ENCODE results near the gene TEKT5. TPM values are rescaled to one million over a fixed set of nuclear protein-coding genes. Genes with fewer than 3 reads are reported as not detected.

TEKT5 gene
- total and polyA plus RNA-seq, 9 of the 15 experiments (the other 6 are each of a cell fraction or from before 2014, with no cell fraction given) = 0.10 to 0.19 TPM; not detected in 7

DNA sequence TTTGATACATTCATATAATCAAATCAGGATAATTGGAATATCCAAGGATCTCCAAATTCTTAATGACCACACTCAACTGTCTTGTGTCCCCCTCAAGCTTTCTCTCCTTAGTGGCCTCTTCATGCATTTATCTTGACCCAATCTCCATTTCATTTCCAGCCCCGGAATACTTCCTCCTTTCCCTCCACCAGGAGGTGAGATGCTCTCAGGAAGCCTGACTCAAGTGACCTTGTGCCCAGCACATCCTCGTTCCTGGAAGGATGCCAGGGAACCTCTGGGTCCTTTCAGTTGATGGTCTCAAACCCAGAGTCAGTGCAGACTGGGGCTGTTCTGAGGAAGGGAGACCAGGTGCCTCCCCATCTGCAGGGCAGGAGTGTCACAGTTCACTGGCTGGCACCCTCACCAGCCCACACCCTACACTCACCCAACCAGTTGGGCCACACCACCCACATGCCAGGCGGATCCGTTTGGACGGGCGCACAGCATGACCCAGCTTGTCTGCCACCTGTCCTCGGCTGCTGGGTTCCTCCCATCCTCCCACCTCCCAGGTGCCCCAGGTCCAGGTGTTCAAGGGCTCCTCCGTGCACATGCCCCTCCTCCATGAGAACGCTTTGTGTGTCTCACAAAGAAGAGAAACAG lies 100.3 kb downstream of the TEKT5 start:
- in situ Hi-C loops (cut with MboI) = no loop called here
- no peak for FAIRE-seq
- Histone ChIP-seq H3K27ac (ENCODE audit: extremely low read depth, low read depth, low read length) (no peak overlapping the region), H3K79me2 (ENCODE audit: control insufficient read depth, insufficient read depth, low read length) (no peaks in the 10 kb centered on the region), H3K4me3 (no peak overlapping the region), H3K27me3 (ENCODE audit: control insufficient read depth in 2 of 2, insufficient read depth in 2 of 2, low read length in 2 of 2) (peaks cover 24 to 63% of the 10 kb centered on the region in 2 experiments), H3K36me3 (ENCODE audit: control insufficient read depth, insufficient read depth, low read length) (no peaks in the 10 kb centered on the region), H3K9me1 (ENCODE audit: control insufficient read depth, insufficient read depth, low read length) (no peaks in the 10 kb centered on the region), H2AFZ (ENCODE audit: low read depth, low read length) (no peak overlapping the region), H3K9me3 (replicated peaks; ENCODE audit: control insufficient read depth, insufficient read depth, low read depth, low read length) (no peaks in the 10 kb centered on the region), H3K4me2 (ENCODE audit: insufficient read depth, low read length) (no peak overlapping the region), H4K20me1 (replicated peaks; ENCODE audit: control insufficient read depth, insufficient read depth, low read length) (peaks cover 9% of the 10 kb centered on the region; the same call in 1 of the 2 replicates), H3K4me1 (replicated peaks in 1 of 2; ENCODE audit: control insufficient read depth in 2 of 2, insufficient read depth in 2 of 2, low read length in 2 of 2) (no peaks in the 10 kb centered on the region), H3K9ac (ENCODE audit: insufficient read depth in 1 of 2, low read depth in 2 of 2, low read length in 2 of 2) (no peak overlapping the region)
- intact Hi-C loops (cut with micrococcal nuclease) = no loop called here
- ChIA-PET POLR2A (no interaction called here), CTCF (ENCODE audit: low intra/inter-chr PET ratio) (no interaction called here)
- ATAC-seq = no peak
- TF ChIP-seq POLR2AphosphoS2 (IDR thresholded peaks at IDR 0.05; ENCODE audit: low read length) (no peak), NFIC (IDR thresholded peaks at IDR 0.05) (peak; percentile 56)
- WGBS (ENCODE audit: insufficient coverage, low coverage, missing lambda C conversion rate) = under 1% methylated on average over 9 of the region's 9 CpGs
- no TSS peak for BruUV-seq (replicated peaks)
- no peak for DNase-seq (ENCODE audit: extremely low read depth in 1 of 4, low spot score in 3 of 4)

DNA sequence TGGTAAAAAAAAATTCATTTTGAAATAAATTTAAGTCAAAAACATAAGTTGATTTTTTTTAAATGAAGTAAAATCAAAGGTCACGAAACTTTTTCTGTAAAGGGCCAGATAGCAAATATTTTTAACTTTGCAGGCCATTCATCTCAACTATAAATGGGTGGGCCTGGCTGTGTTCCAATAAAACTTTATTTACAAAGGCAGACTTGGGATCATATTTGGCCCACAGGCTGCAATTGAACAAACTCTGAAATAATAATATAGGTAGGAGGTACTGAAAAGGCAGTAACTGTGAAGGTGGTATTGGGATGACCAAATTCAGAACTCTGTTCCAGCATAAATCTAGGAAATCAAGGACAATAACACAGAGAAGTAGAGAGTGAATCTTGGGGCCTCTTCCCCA lies 102.1 kb downstream of the TEKT5 start:
- ATAC-seq = no peak

More for the DNA sequence above, 102.1 kb downstream of the TEKT5 start:
- in situ Hi-C loops (cut with MboI) (no loop called here), intact Hi-C loops (cut with micrococcal nuclease) (no loop called here)
- Histone ChIP-seq H3K9me3 (replicated peaks; ENCODE audit: control insufficient read depth, insufficient read depth, low read depth, low read length) (no peaks in the 10 kb centered on the region), H3K36me3 (ENCODE audit: control insufficient read depth, insufficient read depth, low read length) (no peaks in the 10 kb centered on the region), H2AFZ (ENCODE audit: low read depth, low read length) (no peak overlapping the region), H3K79me2 (ENCODE audit: control insufficient read depth, insufficient read depth, low read length) (no peaks in the 10 kb centered on the region), H3K27me3 (ENCODE audit: control insufficient read depth in 2 of 2, insufficient read depth in 2 of 2, low read length in 2 of 2) (peaks cover 35 to 58% of the 10 kb centered on the region in 2 experiments), H3K4me1 (replicated peaks in 1 of 2; ENCODE audit: control insufficient read depth in 2 of 2, insufficient read depth in 2 of 2, low read length in 2 of 2) (no peaks in the 10 kb centered on the region), H3K4me2 (ENCODE audit: insufficient read depth, low read length) (no peak overlapping the region), H3K27ac (ENCODE audit: extremely low read depth, low read depth, low read length) (no peak overlapping the region), H3K9ac (ENCODE audit: insufficient read depth in 1 of 2, low read depth in 2 of 2, low read length in 2 of 2) (no peak overlapping the region), H4K20me1 (replicated peaks; ENCODE audit: control insufficient read depth, insufficient read depth, low read length) (peaks cover 9% of the 10 kb centered on the region; the same call in 1 of the 2 replicates), H3K9me1 (ENCODE audit: control insufficient read depth, insufficient read depth, low read length) (no peaks in the 10 kb centered on the region), H3K4me3 (no peak overlapping the region)
- no peak for FAIRE-seq
- BruUV-seq (replicated peaks) = no TSS peak
- 0% methylated on average over 1 of the region's 1 CpG for WGBS (ENCODE audit: insufficient coverage, low coverage, missing lambda C conversion rate)
- ChIA-PET POLR2A (interaction anchor here (0.8 kb wide), 1 partner anchor 61 kb away, joined by 3 read pairs; no protein-coding TSS in a partner anchor), CTCF (ENCODE audit: low intra/inter-chr PET ratio) (no interaction called here)
- TF ChIP-seq, protein P1, sequence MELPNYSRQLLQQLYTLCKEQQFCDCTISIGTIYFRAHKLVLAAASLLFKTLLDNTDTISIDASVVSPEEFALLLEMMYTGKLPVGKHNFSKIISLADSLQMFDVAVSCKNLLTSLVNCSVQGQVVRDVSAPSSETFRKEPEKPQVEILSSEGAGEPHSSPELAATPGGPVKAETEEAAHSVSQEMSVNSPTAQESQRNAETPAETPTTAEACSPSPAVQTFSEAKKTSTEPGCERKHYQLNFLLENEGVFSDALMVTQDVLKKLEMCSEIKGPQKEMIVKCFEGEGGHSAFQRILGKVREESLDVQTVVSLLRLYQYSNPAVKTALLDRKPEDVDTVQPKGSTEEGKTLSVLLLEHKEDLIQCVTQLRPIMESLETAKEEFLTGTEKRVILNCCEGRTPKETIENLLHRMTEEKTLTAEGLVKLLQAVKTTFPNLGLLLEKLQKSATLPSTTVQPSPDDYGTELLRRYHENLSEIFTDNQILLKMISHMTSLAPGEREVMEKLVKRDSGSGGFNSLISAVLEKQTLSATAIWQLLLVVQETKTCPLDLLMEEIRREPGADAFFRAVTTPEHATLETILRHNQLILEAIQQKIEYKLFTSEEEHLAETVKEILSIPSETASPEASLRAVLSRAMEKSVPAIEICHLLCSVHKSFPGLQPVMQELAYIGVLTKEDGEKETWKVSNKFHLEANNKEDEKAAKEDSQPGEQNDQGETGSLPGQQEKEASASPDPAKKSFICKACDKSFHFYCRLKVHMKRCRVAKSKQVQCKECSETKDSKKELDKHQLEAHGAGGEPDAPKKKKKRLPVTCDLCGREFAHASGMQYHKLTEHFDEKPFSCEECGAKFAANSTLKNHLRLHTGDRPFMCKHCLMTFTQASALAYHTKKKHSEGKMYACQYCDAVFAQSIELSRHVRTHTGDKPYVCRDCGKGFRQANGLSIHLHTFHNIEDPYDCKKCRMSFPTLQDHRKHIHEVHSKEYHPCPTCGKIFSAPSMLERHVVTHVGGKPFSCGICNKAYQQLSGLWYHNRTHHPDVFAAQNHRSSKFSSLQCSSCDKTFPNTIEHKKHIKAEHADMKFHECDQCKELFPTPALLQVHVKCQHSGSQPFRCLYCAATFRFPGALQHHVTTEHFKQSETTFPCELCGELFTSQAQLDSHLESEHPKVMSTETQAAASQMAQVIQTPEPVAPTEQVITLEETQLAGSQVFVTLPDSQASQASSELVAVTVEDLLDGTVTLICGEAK (IDR thresholded peaks at IDR 0.05) = peak; percentile 86
- TF ChIP-seq, protein P1 (CRISPR knock-in tag; IDR thresholded peaks at IDR 0.05) = 0 out of 2 replicates have a peak, but pooled peaks have one; percentile 28
- no peak for TF ChIP-seq ZNF41 (CRISPR knock-in tag; conservative IDR thresholded peaks at IDR 0.05)
- no peak for DNase-seq (ENCODE audit: extremely low read depth in 1 of 4, low spot score in 3 of 4)
